ENCODE data around the gene SIGLEC12. TPM values are rescaled to one million over a fixed set of nuclear protein-coding genes. Genes with fewer than 3 reads are reported as not detected.

Gene SIGLEC12
- total and polyA plus RNA-seq, 2 donors (not counting 1 experiment from before 2014, with no cell fraction given): not detected

GRCh38 chr19:51489113-51489512 lies 12.5 kb downstream of the SIGLEC12 start:
- TF ChIP-seq CTCF (conservative IDR thresholded peaks at IDR 0.05 in 1 of 2, IDR thresholded peaks at IDR 0.05 in 1 of 2; ENCODE audit: low read depth in 1 of 2, low read length in 2 of 2): no peak

GRCh38 chr19:51488491-51488890 lies 13.1 kb downstream of the SIGLEC12 start:
- no peak for TF ChIP-seq CTCF (conservative IDR thresholded peaks at IDR 0.05 in 1 of 2, IDR thresholded peaks at IDR 0.05 in 1 of 2; ENCODE audit: low read depth in 1 of 2, low read length in 2 of 2)
- no peak for TF ChIP-seq EZH2 (IDR thresholded peaks at IDR 0.05; ENCODE audit: low read length, missing control alignments)
- H3K36me3 ChIP-seq (ENCODE audit: control insufficient read depth, insufficient read depth, low read length): no peaks in the 10 kb centered on the region
- H3K9me3 ChIP-seq (ENCODE audit: control insufficient read depth, insufficient read depth, low read depth, low read length): no peaks in the 10 kb centered on the region
- H3K27ac ChIP-seq (ENCODE audit: insufficient read depth, low read length): no peak overlapping the region
- no peak overlapping the region for H3K4me3 ChIP-seq (replicated peaks in 1 of 4; ENCODE audit: control extremely low read depth in 1 of 4, insufficient read depth in 1 of 4, low read depth in 3 of 4, low read length in 4 of 4)
- no peaks in the 10 kb centered on the region for H4K20me1 ChIP-seq (ENCODE audit: control insufficient read depth, extremely low read depth, insufficient read depth, low read length)
- no peak overlapping the region for H3K9ac ChIP-seq (ENCODE audit: insufficient read depth, low read length)
- H2AFZ ChIP-seq (ENCODE audit: low read length): no peak overlapping the region
- no peaks in the 10 kb centered on the region for H3K27me3 ChIP-seq (ENCODE audit: control insufficient read depth, insufficient read depth, low read length)
- no peaks in the 10 kb centered on the region for H3K79me2 ChIP-seq (ENCODE audit: control insufficient read depth, insufficient read depth, low read length)
- DNase-seq (ENCODE audit: low read depth in 2 of 2): no peak
- no peaks in the 10 kb centered on the region for H3K4me1 ChIP-seq (ENCODE audit: control insufficient read depth, extremely low read depth, insufficient read depth, low read length)
- H3K4me2 ChIP-seq (ENCODE audit: extremely low read depth, insufficient read depth, low read length): no peak overlapping the region

More at GRCh38 chr19:51489113-51489512, 12.5 kb downstream of the SIGLEC12 start:
- H3K4me1 ChIP-seq (ENCODE audit: control insufficient read depth, extremely low read depth, insufficient read depth, low read length): no peaks in the 10 kb centered on the region
- no peak overlapping the region for H3K27ac ChIP-seq (ENCODE audit: insufficient read depth, low read length)
- no peaks in the 10 kb centered on the region for H3K79me2 ChIP-seq (ENCODE audit: control insufficient read depth, insufficient read depth, low read length)
- H3K9me3 ChIP-seq (ENCODE audit: control insufficient read depth, insufficient read depth, low read depth, low read length): no peaks in the 10 kb centered on the region
- H2AFZ ChIP-seq (ENCODE audit: low read length): no peak overlapping the region
- H3K4me2 ChIP-seq (ENCODE audit: extremely low read depth, insufficient read depth, low read length): no peak overlapping the region
- H3K36me3 ChIP-seq (ENCODE audit: control insufficient read depth, insufficient read depth, low read length): no peaks in the 10 kb centered on the region
- no peaks in the 10 kb centered on the region for H4K20me1 ChIP-seq (ENCODE audit: control insufficient read depth, extremely low read depth, insufficient read depth, low read length)
- no peak overlapping the region for H3K4me3 ChIP-seq (replicated peaks in 1 of 4; ENCODE audit: control extremely low read depth in 1 of 4, insufficient read depth in 1 of 4, low read depth in 3 of 4, low read length in 4 of 4)
- no peak for DNase-seq (ENCODE audit: low read depth in 2 of 2)
- H3K27me3 ChIP-seq (ENCODE audit: control insufficient read depth, insufficient read depth, low read length): no peaks in the 10 kb centered on the region
- no peak overlapping the region for H3K9ac ChIP-seq (ENCODE audit: insufficient read depth, low read length)

GRCh38 chr19:51485960-51486660 lies 15.5 kb downstream of the SIGLEC12 start:
- no peaks in the 10 kb centered on the region for H4K20me1 ChIP-seq (ENCODE audit: control insufficient read depth, extremely low read depth, insufficient read depth, low read length)
- H3K36me3 ChIP-seq (ENCODE audit: control insufficient read depth, insufficient read depth, low read length): no peaks in the 10 kb centered on the region
- H3K27me3 ChIP-seq (ENCODE audit: control insufficient read depth, insufficient read depth, low read length): no peaks in the 10 kb centered on the region
- H3K4me3 ChIP-seq (replicated peaks in 1 of 4; ENCODE audit: control extremely low read depth in 1 of 4, insufficient read depth in 1 of 4, low read depth in 3 of 4, low read length in 4 of 4): no peak overlapping the region
- no peak for DNase-seq (ENCODE audit: low read depth in 2 of 2)
- no peaks in the 10 kb centered on the region for H3K4me1 ChIP-seq (ENCODE audit: control insufficient read depth, extremely low read depth, insufficient read depth, low read length)
- H3K79me2 ChIP-seq (ENCODE audit: control insufficient read depth, insufficient read depth, low read length): no peaks in the 10 kb centered on the region
- H3K9ac ChIP-seq (ENCODE audit: insufficient read depth, low read length): no peak overlapping the region
- no peak overlapping the region for H3K4me2 ChIP-seq (ENCODE audit: extremely low read depth, insufficient read depth, low read length)
- no peak for TF ChIP-seq EZH2 (IDR thresholded peaks at IDR 0.05; ENCODE audit: low read length, missing control alignments)
- no peak overlapping the region for H3K27ac ChIP-seq (ENCODE audit: insufficient read depth, low read length)
- no peak overlapping the region for H2AFZ ChIP-seq (ENCODE audit: low read length)
- H3K9me3 ChIP-seq (ENCODE audit: control insufficient read depth, insufficient read depth, low read depth, low read length): no peaks in the 10 kb centered on the region

Measured in fibroblast of lung (primary cell).